OCI-LY1 (cell line): ENCODE data around the gene ALDH1B1.

ENCODE experiments used
- H2AFZ ChIP-seq: fragments of 200-600 bp; sonication (generic), shearing (Covaris generic); 2 replicates; pipeline ENCODE4 v1.6.0; 2014; ENCODE audit warnings: antibody characterized with exemption, mild to moderate bottlenecking, low read length
- H3F3A ChIP-seq: fragments of 200-600 bp; sonication (generic), shearing (Covaris generic); 2 replicates; pipeline ENCODE4 v1.6.0; 2014; ENCODE audit warnings: mild to moderate bottlenecking, antibody characterized with exemption, low read length, moderate library complexity; ENCODE audit not compliant: insufficient read depth
- H3K27ac ChIP-seq: fragments of 200-600 bp; sonication (generic); 2 replicates; pipeline ENCODE4 v1.5.1; 2014; ENCODE audit warnings: low read length, mixed run types, mild to moderate bottlenecking, low read depth; ENCODE audit not compliant: poor library complexity, severe bottlenecking
- H3K27me3 ChIP-seq: fragments of 200-600 bp; sonication (generic); 2 replicates; pipeline ENCODE4 v1.6.0; 2014; ENCODE audit warnings: antibody characterized with exemption, mild to moderate bottlenecking, low read length, moderate library complexity; ENCODE audit not compliant: insufficient read depth
- H3K36me3 ChIP-seq: fragments of 200-600 bp; sonication (generic); 2 replicates; pipeline ENCODE4 v1.6.1; 2014; ENCODE audit warnings: mild to moderate bottlenecking, antibody characterized with exemption, low read length, moderate library complexity, mixed read lengths; ENCODE audit not compliant: insufficient read depth
- H3K4me1 ChIP-seq: fragments of 200-600 bp; sonication (generic); 2 replicates; pipeline ENCODE4 v1.5.1; 2014; ENCODE audit warnings: mild to moderate bottlenecking, low read length, moderate library complexity; ENCODE audit not compliant: insufficient read depth, severe bottlenecking
- H3K4me2 ChIP-seq: fragments of 200-600 bp; sonication (generic), shearing (Covaris generic); 2 replicates; pipeline ENCODE4 v1.6.1; 2014; ENCODE audit warnings: low read length
- H3K4me3 ChIP-seq: fragments of 200-600 bp; sonication (generic); 2 replicates; pipeline ENCODE4 v1.5.1; 2014; ENCODE audit warnings: low read length, low read depth, mild to moderate bottlenecking, mixed read lengths; ENCODE audit not compliant: poor library complexity, severe bottlenecking
- H3K79me2 ChIP-seq: fragments of 200-600 bp; shearing (Covaris generic); 2 replicates; pipeline ENCODE4 v1.6.1; 2016; ENCODE audit warnings: mixed run types, low read length, mixed read lengths; ENCODE audit not compliant: insufficient read depth
- H3K9ac ChIP-seq: fragments of 200-600 bp; sonication (generic), shearing (Covaris generic); 2 replicates; pipeline ENCODE4 v1.6.1; 2014; ENCODE audit warnings: mild to moderate bottlenecking, low read length, mixed read lengths
- H3K9me2 ChIP-seq: fragments of 200-600 bp; sonication (generic), shearing (Covaris generic); 2 replicates; pipeline ENCODE4 v1.6.1; 2014; ENCODE audit warnings: low read depth, mild to moderate bottlenecking, low read length, mixed read lengths
- H3K9me3 ChIP-seq: fragments of 200-600 bp; shearing (Covaris generic); 2 replicates; pipeline ENCODE4 v1.6.1; 2014; ENCODE audit warnings: low read length, mixed read lengths
- H4K20me1 ChIP-seq: fragments of 200-600 bp; sonication (generic), shearing (Covaris generic); 2 replicates; pipeline ENCODE4 v1.6.0; 2016; ENCODE audit warnings: mild to moderate bottlenecking, low read length; ENCODE audit not compliant: insufficient read depth
- EZH2 ChIP-seq: fragments of 200-600 bp; sonication (generic), shearing (Covaris generic); IDR thresholded peaks from 2 replicates; pipeline ENCODE4 v1.8.0; 2017; ENCODE audit warnings: borderline replicate concordance, mixed run types, mild to moderate bottlenecking, antibody characterized with exemption, low read length, moderate library complexity, mixed read lengths
- TF ChIP-seq, protein P1 (sequence below): fragments of 200-600 bp; sonication (generic), shearing (Covaris generic); IDR thresholded peaks from 2 replicates; pipeline ENCODE4 v1.5.1; 2017; ENCODE audit warnings: mild to moderate bottlenecking, antibody characterized with exemption, low read length, moderate library complexity, mixed read lengths

The ALDH1B1 gene

GRCh38 chr9:38441347-38442085 is 49.0 kb downstream of the ALDH1B1 start:
- no peaks in the 10 kb centered on the region for H3K9me3 ChIP-seq
- no peaks in the 10 kb centered on the region for H4K20me1 ChIP-seq
- no peaks in the 10 kb centered on the region for H3K4me1 ChIP-seq
- H3K9me2 ChIP-seq = no peaks in the 10 kb centered on the region
- H3K36me3 ChIP-seq = no peaks in the 10 kb centered on the region
- H3K4me3 ChIP-seq = no peak overlapping the region
- H2AFZ ChIP-seq = no peak overlapping the region
- H3F3A ChIP-seq = no peaks in the 10 kb centered on the region
- TF ChIP-seq EZH2 = no peak
- TF ChIP-seq, protein P1, sequence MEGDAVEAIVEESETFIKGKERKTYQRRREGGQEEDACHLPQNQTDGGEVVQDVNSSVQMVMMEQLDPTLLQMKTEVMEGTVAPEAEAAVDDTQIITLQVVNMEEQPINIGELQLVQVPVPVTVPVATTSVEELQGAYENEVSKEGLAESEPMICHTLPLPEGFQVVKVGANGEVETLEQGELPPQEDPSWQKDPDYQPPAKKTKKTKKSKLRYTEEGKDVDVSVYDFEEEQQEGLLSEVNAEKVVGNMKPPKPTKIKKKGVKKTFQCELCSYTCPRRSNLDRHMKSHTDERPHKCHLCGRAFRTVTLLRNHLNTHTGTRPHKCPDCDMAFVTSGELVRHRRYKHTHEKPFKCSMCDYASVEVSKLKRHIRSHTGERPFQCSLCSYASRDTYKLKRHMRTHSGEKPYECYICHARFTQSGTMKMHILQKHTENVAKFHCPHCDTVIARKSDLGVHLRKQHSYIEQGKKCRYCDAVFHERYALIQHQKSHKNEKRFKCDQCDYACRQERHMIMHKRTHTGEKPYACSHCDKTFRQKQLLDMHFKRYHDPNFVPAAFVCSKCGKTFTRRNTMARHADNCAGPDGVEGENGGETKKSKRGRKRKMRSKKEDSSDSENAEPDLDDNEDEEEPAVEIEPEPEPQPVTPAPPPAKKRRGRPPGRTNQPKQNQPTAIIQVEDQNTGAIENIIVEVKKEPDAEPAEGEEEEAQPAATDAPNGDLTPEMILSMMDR = no peak
- no peaks in the 10 kb centered on the region for H3K79me2 ChIP-seq
- H3K27me3 ChIP-seq = no peaks in the 10 kb centered on the region
- no peak overlapping the region for H3K27ac ChIP-seq
- no peak overlapping the region for H3K4me2 ChIP-seq
- H3K9ac ChIP-seq = no peak overlapping the region

- Histone ChIP-seq H3K9ac (no peak overlapping the region), H4K20me1 (no peaks in the 10 kb centered on the region), H3K27ac (no peak overlapping the region), H3K79me2 (no peaks in the 10 kb centered on the region), H3F3A (no peaks in the 10 kb centered on the region), H2AFZ (no peak overlapping the region), H3K4me2 (no peak overlapping the region), H3K9me3 (no peaks in the 10 kb centered on the region), H3K27me3 (no peaks in the 10 kb centered on the region), H3K36me3 (no peaks in the 10 kb centered on the region), H3K9me2 (no peaks in the 10 kb centered on the region), H3K4me1 (no peaks in the 10 kb centered on the region), H3K4me3 (no peak overlapping the region)
- TF ChIP-seq, protein P1 = no peak
- TF ChIP-seq EZH2 = no peak
Observed at GRCh38 chr9:38442473-38443096, 50.1 kb downstream of the ALDH1B1 start.

DNA sequence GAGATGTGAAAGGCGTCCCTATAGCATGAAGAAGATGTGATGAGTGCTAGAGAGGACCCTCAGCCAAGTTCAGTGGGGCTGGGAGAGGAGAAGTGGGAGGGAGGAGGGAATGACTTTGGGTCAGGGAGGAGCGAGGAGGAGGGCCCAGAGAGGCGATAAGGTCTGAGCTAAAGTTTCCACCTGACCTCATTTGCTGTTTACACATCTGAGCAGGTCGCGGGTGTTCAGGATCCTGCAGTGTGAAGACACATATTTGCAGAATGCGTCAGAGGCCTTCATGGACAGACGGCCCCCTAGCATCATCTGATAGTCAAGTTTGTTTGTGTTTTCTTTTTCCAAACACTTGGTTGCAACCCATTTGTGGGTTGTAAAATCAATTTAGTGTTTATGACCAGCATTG is 50.7 kb downstream of the ALDH1B1 start:
- H3K9me3 ChIP-seq = no peaks in the 10 kb centered on the region
- no peaks in the 10 kb centered on the region for H3K9me2 ChIP-seq
- H3K36me3 ChIP-seq = no peaks in the 10 kb centered on the region
- no peak overlapping the region for H3K9ac ChIP-seq
- no peak overlapping the region for H3K27ac ChIP-seq
- no peaks in the 10 kb centered on the region for H3K27me3 ChIP-seq
- H3K4me3 ChIP-seq = no peak overlapping the region
- no peaks in the 10 kb centered on the region for H3K79me2 ChIP-seq
- no peaks in the 10 kb centered on the region for H4K20me1 ChIP-seq
- no peak overlapping the region for H2AFZ ChIP-seq
- no peaks in the 10 kb centered on the region for H3F3A ChIP-seq
- H3K4me1 ChIP-seq = no peaks in the 10 kb centered on the region
- H3K4me2 ChIP-seq = no peak overlapping the region
- TF ChIP-seq EZH2 = no peak
- TF ChIP-seq, protein P1 = no peak
